G401 (cell line): Measurements from ENCODE around the gene OR7A10. TPM values are rescaled to one million over a fixed set of nuclear protein-coding genes. Genes with fewer than 3 reads are reported as not detected.

Source experiments
- DNase-seq: peaks from one replicate; pipeline ENCODE4 v3.0.0-alpha.2; 2015; ENCODE audit warnings: low spot score
- in situ Hi-C: cut with HindIII; loops from 2 replicates; pipeline ENCODE4 v1.10.0; 2016; ENCODE audit warnings: low sequenced_read_pairs, mixed read lengths
- total RNA-seq: library from RNA; depleted of rRNA; stranded (reverse); fragments of >200 nt; shearing (Covaris generic); gene quantifications from 2 replicates; pipeline ENCODE4 v1.2.3, GENCODE V29; 2014; rRNA removed

OR7A10 gene
- not detected in 2 replicates for total RNA-seq

DNA sequence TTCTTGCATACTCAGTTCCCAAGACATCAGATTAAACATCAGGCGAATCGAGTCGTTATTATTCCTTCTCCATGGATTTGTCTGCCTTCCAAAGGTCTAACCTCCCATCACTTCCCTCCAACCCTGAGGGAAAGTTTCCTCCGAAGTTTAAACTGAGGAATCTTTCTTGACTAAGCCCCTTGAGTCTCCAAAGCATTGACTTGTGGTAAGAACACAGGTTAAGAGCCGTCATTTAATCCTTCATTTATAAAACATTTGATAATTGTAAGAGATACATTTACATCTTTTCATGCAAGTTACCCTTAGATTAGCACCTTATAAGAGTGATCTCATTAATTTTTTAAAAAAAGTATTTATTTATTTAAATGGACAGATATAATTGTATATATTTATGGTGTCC, at the start of gene OR7A10:
TSS of gene OR7A10 (minus strand) at position 101 of the 400 bp plus-strand sequence. CDS start 7,045 bp downstream, outside the sequence.
- in situ Hi-C loops: no loop called here
- no peak for DNase-seq

DNA sequence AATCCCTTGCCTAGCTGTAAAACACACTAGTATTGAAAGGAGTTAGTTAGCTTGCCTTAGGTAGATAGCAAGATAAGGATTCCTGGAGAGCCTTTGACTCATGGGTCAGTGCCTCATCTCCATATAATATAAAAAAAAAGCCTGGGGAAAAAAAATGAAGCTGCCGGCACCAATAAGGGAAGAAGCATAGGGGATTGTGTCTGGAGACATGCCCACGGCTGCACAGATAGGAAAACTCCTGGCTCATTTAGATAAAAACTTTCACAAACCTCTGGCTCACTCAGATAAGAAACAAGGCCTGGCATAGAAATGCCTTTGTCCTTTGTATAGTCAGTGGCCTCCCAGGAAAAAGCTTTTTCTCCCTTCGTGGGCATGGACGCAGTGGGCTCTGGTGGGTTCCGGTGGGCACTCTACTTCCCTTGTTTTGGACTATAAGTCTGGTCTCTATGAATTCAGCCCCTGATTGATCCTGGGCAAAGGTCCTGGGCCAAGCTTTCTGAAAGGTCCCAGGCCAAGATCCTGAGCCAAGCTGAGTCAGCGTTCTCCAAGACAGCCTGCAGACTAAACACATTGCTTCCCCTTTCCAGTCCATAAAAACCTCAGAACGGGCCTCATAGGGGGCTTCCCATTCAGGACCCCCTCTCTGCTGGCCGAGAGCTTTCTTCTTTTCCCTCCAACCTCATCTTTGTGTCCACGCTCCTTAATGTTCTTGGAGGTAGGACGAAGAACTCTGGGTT, 42.1 kb upstream of the OR7A10 start:
- in situ Hi-C loops: no loop called here

DNA sequence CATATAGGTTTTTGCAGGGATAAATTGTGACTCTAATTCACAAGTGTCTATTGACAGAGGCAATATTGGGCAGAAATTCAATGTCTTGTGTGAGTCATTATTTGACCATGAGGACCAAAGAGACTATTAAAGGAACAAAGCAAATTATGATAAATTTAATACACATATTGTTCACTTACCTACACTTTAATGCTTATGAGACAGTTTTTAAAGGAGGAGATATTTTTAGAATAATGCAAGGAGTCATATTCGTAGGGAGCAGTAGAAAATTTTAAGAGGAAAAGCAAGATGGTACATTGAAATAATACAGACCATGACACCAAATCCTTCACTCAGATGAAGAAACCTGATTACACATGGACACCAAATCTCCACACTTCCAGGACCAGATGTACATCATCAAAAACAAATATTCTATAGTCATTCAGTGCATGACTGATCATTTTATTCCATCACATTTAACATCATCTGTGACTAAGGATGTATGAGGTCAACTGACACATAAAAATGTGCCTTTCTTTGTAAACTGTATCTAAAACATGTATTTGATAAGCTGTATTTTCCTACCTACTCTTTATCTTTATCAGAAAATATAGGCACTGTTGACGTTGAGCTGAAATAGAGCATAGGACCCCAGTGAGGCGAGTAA, 41.4 kb upstream of the OR7A10 start:
- no peak for DNase-seq
- in situ Hi-C loops: no loop called here

More for the DNA sequence above, 42.1 kb upstream of the OR7A10 start:
- DNase-seq: no peak

DNA sequence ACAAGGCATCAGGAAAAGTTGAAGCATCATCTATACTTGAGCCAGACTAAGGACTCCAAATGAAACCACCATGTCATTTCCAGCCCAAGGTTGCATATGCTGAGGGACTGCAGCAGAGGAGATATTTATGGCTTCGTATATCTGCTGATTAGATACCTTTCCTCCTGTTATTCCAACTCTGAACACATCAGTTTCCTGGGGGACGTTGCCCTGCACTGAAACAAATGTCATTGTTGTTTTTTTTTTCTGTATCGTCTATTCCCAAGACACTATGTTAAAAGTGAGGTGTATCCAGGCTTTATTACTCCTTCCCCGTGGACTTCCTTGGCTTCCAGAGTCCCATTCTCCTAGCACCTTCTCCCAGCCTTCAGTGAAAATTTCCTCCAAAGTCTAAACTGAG, 37.3 kb upstream of the OR7A10 start, which contains the start of gene OR7A17:
TSS of gene OR7A17 (minus strand) at position 101 of the 400 bp plus-strand sequence. CDS start 4,777 bp downstream, outside the sequence.
- DNase-seq: no peak
- in situ Hi-C loops: no loop called here

DNA sequence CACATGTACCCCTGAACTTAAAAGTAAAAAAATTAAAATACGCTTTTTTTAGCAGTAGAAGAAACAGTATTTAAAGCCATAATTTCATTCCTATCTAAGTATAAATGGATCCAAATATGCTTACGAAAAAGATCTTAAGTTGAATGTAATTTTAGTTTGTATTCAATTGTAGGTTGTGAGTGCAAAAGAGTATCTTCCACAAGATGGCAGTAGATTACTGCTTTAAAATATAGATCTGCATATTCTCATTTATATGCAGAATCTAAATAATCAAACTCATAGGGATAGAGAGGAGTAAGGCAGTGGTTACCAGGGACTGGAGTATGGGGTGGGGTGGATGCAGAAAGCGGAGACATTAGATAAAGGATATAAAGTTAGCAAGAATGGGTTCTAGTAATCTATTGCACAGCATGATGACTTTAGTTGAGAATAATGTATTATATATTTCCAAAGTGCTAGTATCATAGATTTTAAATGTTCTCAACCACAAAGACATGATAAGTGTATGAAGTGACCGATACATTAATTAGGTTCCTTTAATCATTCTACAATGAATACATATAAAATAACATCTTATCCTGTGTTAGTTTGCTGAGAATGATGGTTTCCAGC, 23.0 kb upstream of the OR7A10 start:
- in situ Hi-C loops: no loop called here
- peak; percentile 23 for DNase-seq

DNA sequence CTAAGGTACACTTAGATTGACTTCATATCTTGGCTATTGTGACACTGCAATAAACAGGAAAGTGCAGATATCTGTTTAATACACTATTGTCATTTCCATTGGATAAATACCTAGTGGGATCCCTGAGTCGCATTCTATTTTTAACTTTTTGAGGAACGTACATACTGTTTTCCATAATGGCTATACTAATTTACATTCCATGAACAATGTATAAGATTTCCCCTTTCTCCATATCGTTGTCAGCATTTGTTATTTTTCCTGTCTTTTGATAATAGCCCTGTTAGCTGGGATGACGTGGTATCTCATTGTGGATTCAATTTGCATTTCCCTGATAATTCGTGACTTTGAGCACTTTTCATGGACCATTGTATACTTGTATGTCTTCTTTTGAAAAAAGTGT, 19.8 kb upstream of the OR7A10 start:
- DNase-seq: no peak
- in situ Hi-C loops: no loop called here

DNA sequence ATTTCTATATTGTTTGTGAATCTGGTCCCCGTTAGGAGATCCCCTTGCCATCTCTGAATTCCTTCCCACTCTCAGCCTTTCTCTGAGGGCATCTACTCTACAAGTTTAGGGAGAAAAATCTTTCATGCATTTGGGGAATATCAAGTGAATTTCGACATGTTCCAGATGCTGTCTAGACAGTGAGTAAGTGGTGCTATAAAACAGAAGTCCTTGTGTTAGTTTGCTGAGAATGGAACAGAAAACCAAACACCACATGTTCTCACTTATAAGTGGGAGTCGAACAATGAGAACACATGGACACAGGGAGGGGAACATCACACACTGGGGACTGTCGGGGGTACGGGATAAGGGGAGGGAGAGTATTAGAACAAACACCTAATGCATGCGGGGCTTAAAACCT, 5.1 kb downstream of the OR7A10 start:
- in situ Hi-C loops: no loop called here

DNA sequence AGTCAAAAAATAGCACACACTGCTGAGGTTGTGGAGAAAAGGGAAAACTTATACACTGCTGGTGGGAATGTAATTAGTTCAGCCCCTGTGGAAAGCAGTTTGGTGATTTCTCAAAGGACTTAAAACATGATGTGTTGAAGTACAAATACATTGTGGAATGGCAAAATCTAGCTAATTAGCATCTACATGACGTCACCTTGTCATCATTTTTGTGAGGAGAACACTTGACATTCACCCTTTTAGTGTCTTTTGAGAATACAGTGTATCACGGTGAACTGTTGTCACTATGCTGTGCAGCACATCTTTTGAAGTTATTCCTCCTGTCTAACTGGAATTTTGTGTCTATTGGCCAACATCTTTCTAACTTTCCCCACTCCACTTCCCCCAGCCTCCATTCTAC, 5.6 kb downstream of the OR7A10 start:
- no peak for DNase-seq
- in situ Hi-C loops: no loop called here

More for the DNA sequence above, 5.1 kb downstream of the OR7A10 start:
- DNase-seq: no peak

DNA sequence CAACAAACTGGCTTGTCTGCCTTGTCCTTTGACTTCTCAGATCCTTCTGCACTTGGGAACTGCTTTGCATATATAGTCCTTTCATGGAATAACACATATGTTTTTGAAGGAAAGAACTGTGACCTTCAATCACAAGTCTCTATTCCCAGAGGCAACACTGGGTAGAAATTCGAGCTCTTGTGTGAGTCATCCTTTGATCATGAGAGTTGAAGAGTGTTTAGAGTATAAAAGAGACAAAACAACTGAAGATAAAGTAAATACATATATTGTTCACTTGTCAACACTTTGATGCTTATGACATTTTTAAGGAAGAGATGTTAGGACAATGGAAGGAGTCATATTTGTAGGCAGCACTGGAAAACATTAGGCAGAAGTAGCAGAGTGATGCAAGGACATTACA, 8.5 kb downstream of the OR7A10 start:
- in situ Hi-C loops: no loop called here
- no peak for DNase-seq

DNA sequence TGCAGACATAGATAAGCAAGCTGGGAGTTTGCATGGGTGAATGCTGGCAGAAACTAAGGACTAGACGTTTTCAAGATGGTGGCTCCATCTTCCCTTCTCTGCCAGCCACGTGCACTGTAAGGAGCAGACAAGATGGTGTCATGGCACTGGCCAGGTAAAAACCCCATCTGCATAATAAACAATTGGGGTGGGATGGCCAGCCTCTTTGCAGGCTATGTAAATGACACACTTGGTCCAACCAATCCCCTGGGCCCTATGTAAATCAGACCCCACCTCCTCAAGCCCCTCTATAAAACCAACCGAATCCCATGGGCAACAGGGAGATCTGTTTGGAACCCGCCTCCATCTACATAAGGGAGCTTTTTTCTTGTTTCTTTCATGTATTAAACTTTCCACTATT, 11.3 kb downstream of the OR7A10 start:
- in situ Hi-C loops: no loop called here

DNA sequence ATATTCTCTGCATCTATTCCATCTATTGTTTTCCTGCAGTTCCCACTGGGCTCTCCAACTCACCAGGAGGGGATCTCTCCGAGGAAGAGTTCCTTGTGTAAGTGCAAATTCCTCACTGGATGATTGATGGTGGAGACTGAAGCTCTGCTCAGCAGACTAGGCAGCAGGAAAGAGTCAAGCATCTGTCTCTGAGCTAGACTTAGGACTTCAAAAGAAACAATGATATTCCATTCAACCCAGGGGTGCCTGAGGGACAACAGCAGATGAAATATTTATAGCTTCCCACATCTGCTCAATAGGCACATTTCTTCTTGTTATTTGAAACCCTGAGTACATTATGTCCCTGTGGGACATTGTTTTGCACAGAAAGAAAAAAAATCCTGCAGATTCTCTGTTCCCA, 13.7 kb downstream of the OR7A10 start, which contains the start of the genes OR7A5 and OR7C1:
TSS of gene OR7A5 (minus strand) at position 175 of the 400 bp plus-strand sequence. CDS start 6,944 bp downstream, outside the sequence.
TSS of gene OR7C1 (minus strand) at position 175 of the 400 bp plus-strand sequence. CDS start 35,049 bp downstream, outside the sequence.
- DNase-seq: no peak
- in situ Hi-C loops: no loop called here

More for the DNA sequence above, 11.3 kb downstream of the OR7A10 start:
- no peak for DNase-seq

DNA sequence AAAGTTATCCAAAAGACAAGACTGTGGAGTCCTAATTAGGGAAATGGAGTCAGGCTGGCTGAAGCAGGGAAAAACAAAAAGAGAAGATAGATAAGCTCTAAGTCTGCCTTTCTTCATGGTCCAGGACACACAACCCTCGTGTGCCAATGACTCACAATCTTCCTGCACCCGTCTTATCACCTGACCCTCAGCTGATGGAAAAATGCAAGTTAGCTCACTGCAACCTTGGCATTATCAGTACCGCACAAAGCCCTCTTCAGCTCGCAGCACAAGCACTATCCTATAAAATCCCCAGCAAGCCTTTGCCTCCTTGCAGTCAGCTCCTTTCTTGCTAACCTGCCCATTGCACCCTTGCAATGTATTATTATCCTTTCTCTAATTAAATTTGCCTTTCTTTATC, 18.0 kb downstream of the OR7A10 start:
- in situ Hi-C loops: no loop called here
- no peak for DNase-seq

DNA sequence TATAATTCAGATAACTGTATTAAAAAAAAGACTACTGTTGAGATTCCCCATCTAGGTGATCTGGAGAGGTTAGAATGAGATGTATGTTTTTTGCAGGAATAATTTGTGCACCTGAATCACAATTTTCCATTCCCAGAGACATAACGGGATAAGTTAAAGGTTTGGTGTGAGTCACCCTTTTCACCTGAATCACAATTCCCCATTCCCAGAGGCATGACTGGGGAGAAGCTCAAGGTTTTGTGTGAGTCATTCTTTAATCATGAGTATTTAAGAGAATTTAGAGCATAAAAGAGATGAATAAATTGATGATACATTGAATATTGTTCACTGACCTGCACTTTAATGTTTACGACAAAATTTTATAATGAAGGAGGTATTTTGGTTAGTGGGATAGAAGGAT, 22.7 kb downstream of the OR7A10 start:
- DNase-seq: no peak
- in situ Hi-C loops: no loop called here

DNA sequence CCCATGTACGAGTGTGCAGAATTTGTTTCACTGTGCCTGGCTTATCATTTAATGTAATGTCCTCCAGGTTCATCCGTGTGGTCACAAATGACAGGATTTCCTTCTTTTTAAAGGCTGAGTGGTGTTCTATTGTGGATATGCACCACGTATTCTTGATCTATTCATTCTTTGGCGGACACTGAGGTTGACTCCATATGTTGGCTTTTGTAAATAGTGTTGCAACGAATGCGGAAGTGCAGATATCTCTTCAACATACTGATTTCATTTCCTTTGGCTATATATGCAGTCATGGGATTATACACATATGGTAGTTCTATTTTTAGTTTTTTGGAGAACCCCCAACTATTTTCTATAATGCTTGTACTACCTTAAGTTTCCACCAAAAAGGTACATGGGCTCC, 26.8 kb downstream of the OR7A10 start:
- in situ Hi-C loops: no loop called here

DNA sequence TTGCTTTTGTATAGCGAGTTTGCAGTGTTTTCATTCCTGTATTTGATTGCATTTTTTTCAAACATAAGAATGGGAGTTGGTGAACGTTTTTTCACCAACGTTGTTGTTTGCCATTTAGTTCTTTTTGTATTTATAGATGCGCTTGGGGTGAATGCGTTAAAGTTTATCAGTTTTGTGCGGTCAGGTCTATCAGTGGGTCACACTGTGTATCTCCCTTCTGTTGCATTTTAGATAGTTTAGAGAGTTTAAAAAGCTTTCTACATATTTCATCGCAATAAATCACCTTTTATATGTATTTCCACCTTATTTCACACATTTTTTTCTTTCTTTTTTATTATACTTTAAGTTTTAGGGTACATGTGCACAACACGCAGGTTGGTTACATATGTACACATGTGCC, 30.1 kb downstream of the OR7A10 start:
- no peak for DNase-seq
- in situ Hi-C loops: no loop called here

More for the DNA sequence above, 26.8 kb downstream of the OR7A10 start:
- no peak for DNase-seq

DNA sequence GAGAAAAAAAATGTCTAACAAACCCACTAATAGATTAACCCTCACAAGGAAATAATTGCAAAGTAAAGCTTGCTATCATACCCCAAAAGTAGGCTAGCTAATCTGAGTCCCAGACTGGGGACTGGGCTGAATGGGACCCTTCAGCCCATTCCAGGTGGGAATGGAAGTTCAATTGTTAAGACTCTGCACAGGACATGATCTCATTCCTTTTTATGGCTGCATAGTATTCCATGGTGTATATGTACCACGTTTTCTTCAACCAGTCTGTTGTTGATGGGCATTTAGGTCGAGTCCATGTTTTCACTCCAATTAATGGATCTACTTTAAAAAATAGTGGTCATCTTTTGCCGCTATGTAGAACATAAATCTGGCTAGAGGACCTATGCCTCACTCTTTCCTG, 31.7 kb downstream of the OR7A10 start:
- no peak for DNase-seq
- in situ Hi-C loops: no loop called here

DNA sequence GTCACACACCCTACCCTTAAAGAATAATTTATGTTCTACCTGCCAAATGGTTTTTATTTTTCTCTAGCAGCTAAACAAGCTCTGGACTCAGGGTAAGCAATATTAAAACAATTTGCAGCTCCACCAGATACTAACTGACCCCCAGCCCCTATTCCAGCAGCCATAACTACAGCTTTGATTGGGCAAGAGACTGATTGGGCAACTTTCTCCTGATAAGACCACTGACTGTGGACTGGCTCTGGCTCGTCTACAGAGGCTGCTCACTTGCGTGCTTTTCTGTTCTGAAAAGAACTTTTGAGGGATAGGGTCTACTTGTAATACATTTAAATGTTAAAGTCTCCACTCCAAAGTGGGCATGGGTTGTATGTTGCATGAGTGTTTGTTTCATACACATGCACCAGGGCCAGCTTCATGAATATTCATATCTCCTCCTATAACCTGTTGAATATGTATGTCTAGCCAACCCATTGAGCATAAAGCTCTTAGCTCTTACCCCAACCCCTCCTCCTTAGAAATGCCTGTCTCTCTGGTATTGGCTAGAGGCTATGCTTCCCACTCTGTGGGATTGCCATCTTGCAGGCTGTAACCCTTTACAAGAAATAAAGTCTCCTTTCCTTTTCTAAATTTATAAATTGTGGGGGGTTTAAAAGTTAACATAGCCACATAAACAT, 33.6 kb downstream of the OR7A10 start:
- in situ Hi-C loops: no loop called here

DNA sequence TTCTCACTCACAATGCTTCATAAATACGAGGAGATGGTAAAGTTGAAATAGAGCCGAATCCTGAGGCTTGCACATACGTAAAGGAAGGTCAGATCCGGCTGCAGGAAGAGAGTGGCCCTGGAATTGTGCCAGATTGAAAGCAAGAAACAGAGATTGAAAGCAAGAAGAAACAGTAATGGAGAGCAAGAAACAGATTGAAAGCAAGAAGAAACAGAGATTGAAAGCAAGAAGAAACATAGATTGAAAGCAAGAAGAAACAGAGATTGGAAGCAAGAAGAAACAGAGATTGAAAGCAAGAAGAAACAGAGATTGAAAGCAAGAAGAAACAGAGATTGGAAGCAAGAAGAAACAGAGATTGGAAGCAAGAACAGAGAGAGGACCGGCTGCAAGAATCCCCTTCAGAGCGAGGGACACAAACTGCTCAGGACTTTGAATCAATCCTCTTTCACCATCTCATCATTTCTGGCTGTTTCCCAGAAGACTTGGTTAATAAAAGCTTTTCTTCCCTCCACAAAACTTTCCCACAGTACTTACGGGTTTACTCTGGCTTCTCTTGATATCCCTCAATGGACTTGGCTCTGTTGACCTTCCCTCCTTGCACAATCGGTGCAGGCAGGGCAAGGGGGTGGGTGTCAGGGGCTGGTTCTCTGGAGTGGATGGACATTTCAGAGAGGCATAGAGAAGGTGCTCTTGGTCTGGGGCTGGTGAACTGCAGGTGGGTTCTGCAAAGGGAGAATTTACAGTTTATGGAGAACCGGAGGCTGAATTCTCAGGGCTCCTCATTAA, 39.3 kb downstream of the OR7A10 start:
- in situ Hi-C loops: no loop called here
- no peak for DNase-seq

More for the DNA sequence above, 33.6 kb downstream of the OR7A10 start:
- DNase-seq: no peak

DNA sequence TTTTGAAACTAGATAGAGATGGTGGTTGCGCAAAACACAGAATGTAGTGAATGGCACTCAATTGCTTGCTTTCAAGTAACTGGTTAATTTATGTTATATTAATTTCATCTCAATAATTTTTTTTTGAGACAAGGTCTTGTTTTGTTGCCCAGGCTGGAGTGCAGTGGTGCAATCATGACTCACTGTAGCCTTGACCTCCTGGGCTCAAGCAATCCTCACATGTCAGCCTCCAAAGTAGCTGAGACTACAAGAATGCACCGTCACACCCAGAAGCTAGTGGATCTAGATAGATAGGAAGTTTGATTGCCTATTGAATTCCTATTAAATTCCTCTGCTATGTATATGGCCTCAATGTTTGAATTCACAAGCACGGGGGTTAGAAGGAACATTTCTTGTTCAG, 44.0 kb downstream of the OR7A10 start:
- DNase-seq: no peak
- in situ Hi-C loops: no loop called here
